ENCODE results near the gene DENND1A.

DNA sequence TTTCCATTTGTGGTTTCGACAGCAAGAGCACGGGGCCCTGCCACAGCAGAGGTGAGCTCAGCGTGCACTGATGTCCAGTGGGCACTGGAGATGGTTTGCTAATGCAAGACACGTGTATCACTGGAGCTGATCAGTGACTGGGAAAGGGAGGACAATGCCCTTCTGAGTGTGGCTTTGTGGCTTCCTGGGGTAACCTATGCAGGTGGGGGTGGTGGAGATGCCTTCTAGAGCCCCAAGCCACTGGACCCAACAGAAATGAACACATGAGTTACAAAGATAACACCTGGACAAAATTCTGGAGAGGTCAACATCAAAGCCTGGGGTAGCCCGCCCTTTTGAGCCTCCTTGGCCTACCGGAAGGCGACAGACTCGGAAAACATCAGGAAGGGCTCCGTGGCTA lies 312.6 kb downstream of the DENND1A start:
- TF ChIP-seq, protein P1, sequence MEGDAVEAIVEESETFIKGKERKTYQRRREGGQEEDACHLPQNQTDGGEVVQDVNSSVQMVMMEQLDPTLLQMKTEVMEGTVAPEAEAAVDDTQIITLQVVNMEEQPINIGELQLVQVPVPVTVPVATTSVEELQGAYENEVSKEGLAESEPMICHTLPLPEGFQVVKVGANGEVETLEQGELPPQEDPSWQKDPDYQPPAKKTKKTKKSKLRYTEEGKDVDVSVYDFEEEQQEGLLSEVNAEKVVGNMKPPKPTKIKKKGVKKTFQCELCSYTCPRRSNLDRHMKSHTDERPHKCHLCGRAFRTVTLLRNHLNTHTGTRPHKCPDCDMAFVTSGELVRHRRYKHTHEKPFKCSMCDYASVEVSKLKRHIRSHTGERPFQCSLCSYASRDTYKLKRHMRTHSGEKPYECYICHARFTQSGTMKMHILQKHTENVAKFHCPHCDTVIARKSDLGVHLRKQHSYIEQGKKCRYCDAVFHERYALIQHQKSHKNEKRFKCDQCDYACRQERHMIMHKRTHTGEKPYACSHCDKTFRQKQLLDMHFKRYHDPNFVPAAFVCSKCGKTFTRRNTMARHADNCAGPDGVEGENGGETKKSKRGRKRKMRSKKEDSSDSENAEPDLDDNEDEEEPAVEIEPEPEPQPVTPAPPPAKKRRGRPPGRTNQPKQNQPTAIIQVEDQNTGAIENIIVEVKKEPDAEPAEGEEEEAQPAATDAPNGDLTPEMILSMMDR (IDR thresholded peaks at IDR 0.05) = no peak
- no peak for TF ChIP-seq POLR2A (IDR thresholded peaks at IDR 0.05)
- TF ChIP-seq POLR2AphosphoS5 (IDR thresholded peaks at IDR 0.05) = no peak
- TF ChIP-seq EP300 (IDR thresholded peaks at IDR 0.05) = no peak
